H9 (cell line): ENCODE data around the gene JAG2. TPM values are rescaled to one million over a fixed set of nuclear protein-coding genes. Genes with fewer than 3 reads are reported as not detected.

Experiments used
- DNase-seq: peaks from one replicate; pipeline ENCODE4 v3.0.0-alpha.2; 2017
- H2AFZ ChIP-seq: one replicate; pipeline ENCODE4 v1.6.1; 2013; ENCODE audit warnings: mild to moderate bottlenecking, low read length, control low read depth, moderate library complexity
- H2AK5ac ChIP-seq: 2 replicates; pipeline ENCODE4 v1.6.1; 2013; ENCODE audit warnings: low read length, control low read depth, mixed read lengths; ENCODE audit not compliant: insufficient read length
- H2BK120ac ChIP-seq: one replicate; pipeline ENCODE4 v1.6.1; 2013; ENCODE audit warnings: low read depth, mild to moderate bottlenecking, low read length, control low read depth, inconsistent platforms; ENCODE audit not compliant: poor library complexity, severe bottlenecking
- H2BK12ac ChIP-seq: 2 replicates; pipeline ENCODE4 v1.6.1; 2013; ENCODE audit warnings: low read length, control low read depth, mixed read lengths, low read depth; ENCODE audit not compliant: insufficient read length
- H2BK15ac ChIP-seq: 2 replicates; pipeline ENCODE4 v1.6.1; 2013; ENCODE audit warnings: low read depth, low read length, control low read depth
- H2BK20ac ChIP-seq: one replicate; pipeline ENCODE4 v1.6.1; 2013; ENCODE audit warnings: low read depth, mild to moderate bottlenecking, low read length, control low read depth, inconsistent platforms; ENCODE audit not compliant: poor library complexity, severe bottlenecking
- H2BK5ac ChIP-seq: 2 replicates; pipeline ENCODE4 v1.6.1; 2013; ENCODE audit warnings: low read length, control low read depth, mixed read lengths; ENCODE audit not compliant: insufficient read length
- H3K14ac ChIP-seq: 2 replicates; pipeline ENCODE4 v1.6.1; 2013; ENCODE audit warnings: low read length, control low read depth; ENCODE audit not compliant: insufficient read depth
- H3K18ac ChIP-seq: 2 replicates; pipeline ENCODE4 v1.6.1; 2013; ENCODE audit warnings: low read depth, mild to moderate bottlenecking, mixed read lengths, low read length, control low read depth; ENCODE audit not compliant: insufficient read length
- H3K23ac ChIP-seq: 2 replicates; pipeline ENCODE4 v1.6.1; 2013; ENCODE audit warnings: low read length, control low read depth, mixed read lengths, low read depth; ENCODE audit not compliant: insufficient read length
- H3K23me2 ChIP-seq: 2 replicates; pipeline ENCODE4 v1.6.1; 2013; ENCODE audit warnings: low read depth, mild to moderate bottlenecking, mixed read lengths, low read length, control low read depth; ENCODE audit not compliant: insufficient read length, poor library complexity, severe bottlenecking
- H3K27ac ChIP-seq: 2 replicates; pipeline ENCODE4 v1.5.1; 2013; ENCODE audit warnings: low read length, control low read depth, mixed read lengths, low read depth; ENCODE audit not compliant: insufficient read length
- H3K27me3 ChIP-seq: 2 replicates; pipeline ENCODE4 v1.6.1; 2013; ENCODE audit warnings: low read length, control low read depth, inconsistent platforms; ENCODE audit not compliant: insufficient read depth
- H3K4ac ChIP-seq: 2 replicates; pipeline ENCODE4 v1.6.1; 2013; ENCODE audit warnings: low read depth, mild to moderate bottlenecking, control low read depth, inconsistent platforms, low read length, moderate library complexity
- H3K4me1 ChIP-seq: 2 replicates; pipeline ENCODE4 v1.6.1; 2013; ENCODE audit warnings: low read length, control low read depth, inconsistent platforms; ENCODE audit not compliant: insufficient read depth
- H3K4me2 ChIP-seq: 2 replicates; pipeline ENCODE4 v1.6.1; 2013; ENCODE audit warnings: low read length, control low read depth, mixed read lengths; ENCODE audit not compliant: insufficient read length, insufficient read depth
- H3K56ac ChIP-seq: 2 replicates; pipeline ENCODE4 v1.6.1; 2013; ENCODE audit warnings: low read depth, mild to moderate bottlenecking, mixed read lengths, low read length, control low read depth; ENCODE audit not compliant: insufficient read length
- H3K79me1 ChIP-seq: 2 replicates; pipeline ENCODE4 v1.6.1; 2013; ENCODE audit warnings: low read depth, mild to moderate bottlenecking, moderate library complexity, low read length, control low read depth, inconsistent platforms; ENCODE audit not compliant: insufficient read depth, poor library complexity, severe bottlenecking
- H3K79me2 ChIP-seq: 2 replicates; pipeline ENCODE4 v1.6.1; 2013; ENCODE audit warnings: low read length, control low read depth, inconsistent platforms; ENCODE audit not compliant: insufficient read depth
- H3K9ac ChIP-seq: 2 replicates; pipeline ENCODE4 v1.6.1; 2013; ENCODE audit warnings: low read length, control low read depth, mixed read lengths; ENCODE audit not compliant: insufficient read length; ENCODE audit errors: extremely low read depth
- H3K9me3 ChIP-seq: one replicate; pipeline ENCODE4 v1.6.1; 2013; ENCODE audit warnings: low read depth, low read length, inconsistent platforms; ENCODE audit not compliant: control insufficient read depth
- H3T11ph ChIP-seq: one replicate; pipeline ENCODE4 v1.6.1; 2013; ENCODE audit warnings: mild to moderate bottlenecking, low read length, control low read depth, inconsistent platforms
- H4K20me1 ChIP-seq: one replicate; pipeline ENCODE4 v1.6.1; 2013; ENCODE audit not compliant: control insufficient read depth, insufficient read length, insufficient read depth
- H4K5ac ChIP-seq: 2 replicates; pipeline ENCODE4 v1.6.1; 2013; ENCODE audit warnings: low read depth, mild to moderate bottlenecking, mixed read lengths, low read length, control low read depth; ENCODE audit not compliant: insufficient read length
- H4K8ac ChIP-seq: replicated peaks from 2 replicates; pipeline ENCODE4 v1.6.1; 2013; ENCODE audit warnings: low read length, control low read depth, mixed read lengths, low read depth; ENCODE audit not compliant: insufficient read length
- H4K91ac ChIP-seq: 2 replicates; pipeline ENCODE4 v1.6.1; 2013; ENCODE audit warnings: low read depth, mild to moderate bottlenecking, moderate library complexity, mixed read lengths, low read length, control low read depth; ENCODE audit not compliant: insufficient read length
- H3K27ac Mint-ChIP-seq, 3 experiments: 2 replicates in 2 of 3; 3 replicates in 1 of 3; pipeline ENCODE4 v1.8.0; 2020 to 2021; ENCODE audit warnings: mixed read lengths in 3 of 3, mild to moderate bottlenecking in 1 of 3, moderate library complexity in 1 of 3
- H3K27me3 Mint-ChIP-seq: 2 replicates; pipeline ENCODE4 v1.8.0; 2021; ENCODE audit warnings: low read depth, mild to moderate bottlenecking, moderate library complexity, mixed read lengths
- H3K36me3 Mint-ChIP-seq, 3 experiments: 2 replicates in 2 of 3; 3 replicates in 1 of 3; pipeline ENCODE4 v1.8.0; 2020 to 2021; ENCODE audit warnings: low read depth in 3 of 3, mixed read lengths in 3 of 3; ENCODE audit not compliant: insufficient read depth in 1 of 3
- H3K4me1 Mint-ChIP-seq, 2 experiments: 2 replicates each; pipeline ENCODE4 v1.8.0; 2020; ENCODE audit warnings: mixed read lengths in 2 of 2
- H3K4me3 Mint-ChIP-seq, 2 experiments: 2 replicates in 1 of 2; 3 replicates in 1 of 2; pipeline ENCODE4 v1.8.0; 2020 to 2021; ENCODE audit warnings: mild to moderate bottlenecking in 2 of 2, mixed read lengths in 2 of 2, moderate library complexity in 1 of 2
- H3K9me3 Mint-ChIP-seq, 2 experiments: 2 replicates in 1 of 2; 3 replicates in 1 of 2; pipeline ENCODE4 v1.8.0; 2020; ENCODE audit warnings: mild to moderate bottlenecking in 2 of 2, mixed read lengths in 2 of 2, moderate library complexity in 1 of 2
- WGBS: extraction: QIAGEN DNeasy Blood & Tissue Kit; methylation state at CpG from one replicate; pipeline ENCODE4 v1.1.7; 2013; ENCODE audit warnings: missing lambda C conversion rate, low lambda C conversion rate, mixed read lengths; ENCODE audit not compliant: insufficient read length; ENCODE audit errors: extremely low coverage; 5-methylcytosine and 5-hydroxymethylcytosine counted together
- total RNA-seq: library from RNA; stranded (reverse); gene quantifications from 2 replicates; pipeline ENCODE4 v1.2.1, GENCODE V29; 2021
- TF ChIP-seq, protein P1 (sequence below): fragments of 200-600 bp; sonication (generic); conservative IDR thresholded peaks from 3 replicates; pipeline ENCODE4 v1.8.0; 2021; ENCODE audit warnings: antibody characterized with exemption, mild to moderate bottlenecking

JAG2 gene
- total RNA-seq, 1 experiment from 2014 or later: 11.4 TPM

DNA sequence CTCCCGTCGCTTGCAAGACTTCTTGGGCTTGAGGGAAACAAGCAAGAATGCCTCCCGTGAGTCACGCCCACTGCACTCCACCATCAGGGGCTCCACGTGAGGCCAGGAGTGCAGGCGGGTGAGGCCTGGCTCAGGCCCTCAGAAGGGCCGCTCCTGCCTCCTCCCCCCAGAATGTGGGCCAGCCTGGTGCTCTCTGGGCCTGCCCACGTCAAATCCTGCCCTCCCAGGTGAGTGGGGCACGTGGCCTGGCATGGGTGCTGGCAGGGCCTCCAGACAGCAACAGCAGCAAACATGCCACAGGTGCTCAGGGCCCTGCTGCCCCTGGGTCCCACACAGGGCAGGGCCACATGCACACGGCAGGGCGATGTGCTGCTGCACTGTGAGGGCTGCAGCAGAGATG lies 49.2 kb upstream of the JAG2 start:
- H3K27ac ChIP-seq: no peak overlapping the region
- no CpG with 5 or more reads among the region's 11 CpGs for WGBS
- no peak overlapping the region for H3K14ac ChIP-seq
- H2BK5ac ChIP-seq: no peak overlapping the region
- H3K23me2 ChIP-seq: no peaks in the 10 kb centered on the region
- Mint-ChIP-seq H3K4me3 (no peak overlapping the region), H3K9me3 (no peaks in the 10 kb centered on the region; a peak in 1 of 5 replicates), H3K4me1 (no peaks in the 10 kb centered on the region), H3K36me3 (peaks cover 2 to 22% (median 20%) of the 10 kb centered on the region in 3 experiments; a peak in 6 of 7 replicates), H3K27ac (no peak overlapping the region; a peak in 1 of 7 replicates), H3K27me3 (no peaks in the 10 kb centered on the region)
- H3K4me1 ChIP-seq: no peaks in the 10 kb centered on the region
- H2AFZ ChIP-seq: no peak overlapping the region
- H4K91ac ChIP-seq: no peak overlapping the region
- DNase-seq: no peak
- H3T11ph ChIP-seq: no peak overlapping the region
- H2BK12ac ChIP-seq: no peak overlapping the region
- H3K27me3 ChIP-seq: no peaks in the 10 kb centered on the region
- no peak overlapping the region for H2BK120ac ChIP-seq
- no peak overlapping the region for H2BK15ac ChIP-seq
- H3K4ac ChIP-seq: no peak overlapping the region
- no peak overlapping the region for H3K18ac ChIP-seq
- H2BK20ac ChIP-seq: no peak overlapping the region
- no peak overlapping the region for H4K5ac ChIP-seq
- no peak overlapping the region for H3K56ac ChIP-seq
- no peaks in the 10 kb centered on the region for H3K79me2 ChIP-seq
- H4K20me1 ChIP-seq: no peaks in the 10 kb centered on the region
- no peak overlapping the region for H4K8ac ChIP-seq
- H2AK5ac ChIP-seq: no peak overlapping the region
- H3K9ac ChIP-seq: no peak overlapping the region
- H3K4me2 ChIP-seq: no peak overlapping the region
- TF ChIP-seq, protein P1, sequence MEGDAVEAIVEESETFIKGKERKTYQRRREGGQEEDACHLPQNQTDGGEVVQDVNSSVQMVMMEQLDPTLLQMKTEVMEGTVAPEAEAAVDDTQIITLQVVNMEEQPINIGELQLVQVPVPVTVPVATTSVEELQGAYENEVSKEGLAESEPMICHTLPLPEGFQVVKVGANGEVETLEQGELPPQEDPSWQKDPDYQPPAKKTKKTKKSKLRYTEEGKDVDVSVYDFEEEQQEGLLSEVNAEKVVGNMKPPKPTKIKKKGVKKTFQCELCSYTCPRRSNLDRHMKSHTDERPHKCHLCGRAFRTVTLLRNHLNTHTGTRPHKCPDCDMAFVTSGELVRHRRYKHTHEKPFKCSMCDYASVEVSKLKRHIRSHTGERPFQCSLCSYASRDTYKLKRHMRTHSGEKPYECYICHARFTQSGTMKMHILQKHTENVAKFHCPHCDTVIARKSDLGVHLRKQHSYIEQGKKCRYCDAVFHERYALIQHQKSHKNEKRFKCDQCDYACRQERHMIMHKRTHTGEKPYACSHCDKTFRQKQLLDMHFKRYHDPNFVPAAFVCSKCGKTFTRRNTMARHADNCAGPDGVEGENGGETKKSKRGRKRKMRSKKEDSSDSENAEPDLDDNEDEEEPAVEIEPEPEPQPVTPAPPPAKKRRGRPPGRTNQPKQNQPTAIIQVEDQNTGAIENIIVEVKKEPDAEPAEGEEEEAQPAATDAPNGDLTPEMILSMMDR: no peak
- H3K9me3 ChIP-seq: no peaks in the 10 kb centered on the region
- H3K79me1 ChIP-seq: no peaks in the 10 kb centered on the region
- H3K23ac ChIP-seq: no peak overlapping the region
